CD4-positive, alpha-beta T cell (primary cell): Measurements from ENCODE around the gene SRRM5. TPM values are rescaled to one million over a fixed set of nuclear protein-coding genes. Genes with fewer than 3 reads are reported as not detected.
"Not testable (repeated sequence)": the region's sequence is repeated elsewhere in the genome, so short reads cannot be mapped to it uniquely, and the experiment has no call there.

Source experiments
- ATAC-seq: fragments of 200-7000 bp; cut with Tn5 transposase; one replicate; pipeline ENCODE4 v1.10.0; 2022; ENCODE audit warnings: mild to moderate bottlenecking; ENCODE audit not compliant: poor library complexity
- CTCF ChIA-PET: fragments of 350-600 bp; sonication (Branson Sonifier 250); formaldehyde crosslinking; loops from one replicate; lab custom pipeline; 2021; ENCODE audit warnings: antibody characterized with exemption, inconsistent platforms; lab: Charles Lee
- POLR2A ChIA-PET: fragments of 350-600 bp; sonication (Branson Sonifier 250); formaldehyde crosslinking; loops from one replicate; lab custom pipeline; 2021; ENCODE audit warnings: antibody characterized with exemption, inconsistent platforms; lab: Charles Lee
- DNase-seq, 14 experiments: peaks; one replicate each; pipeline ENCODE4 v3.0.0-alpha.2; 2013 to 2020; ENCODE audit warnings: mixed read lengths in 2 of 14
- H3K27ac ChIP-seq, 2 donors: one replicate each; pipeline versions ENCODE4 v1.5.1 to v1.7.0; 2013; ENCODE audit warnings: low read length in 2 of 2, low read depth in 1 of 2, mild to moderate bottlenecking in 1 of 2
- H3K27me3 ChIP-seq, 2 experiments: 1 replicate in 1 of 2; 2 replicates in 1 of 2; pipeline versions ENCODE4 v1.6.1 to v1.7.0; 2013; ENCODE audit warnings: low read length in 2 of 2, control low read depth in 1 of 2, mild to moderate bottlenecking in 1 of 2, moderate library complexity in 1 of 2; ENCODE audit not compliant: insufficient read depth in 2 of 2, control insufficient read depth in 1 of 2
- H3K36me3 ChIP-seq: one replicate; pipeline ENCODE4 v1.6.1; 2013; ENCODE audit warnings: low read length, control low read depth; ENCODE audit not compliant: insufficient read depth
- H3K4me1 ChIP-seq: one replicate; pipeline ENCODE4 v1.6.1; 2013; ENCODE audit warnings: low read length, control low read depth; ENCODE audit not compliant: insufficient read depth
- H3K4me3 ChIP-seq: one replicate; pipeline ENCODE4 v1.5.1; 2013; ENCODE audit warnings: mild to moderate bottlenecking, low read length, moderate library complexity
- H3K9me3 ChIP-seq, 2 experiments: 1 replicate in 1 of 2; 2 replicates in 1 of 2; pipeline versions ENCODE4 v1.6.1 to v1.7.0; 2013; ENCODE audit warnings: low read length in 2 of 2, mild to moderate bottlenecking in 2 of 2, control low read depth in 1 of 2, moderate library complexity in 1 of 2; ENCODE audit not compliant: control insufficient read depth in 1 of 2, insufficient read depth in 1 of 2
- H3K27ac Mint-ChIP-seq: one replicate; pipeline ENCODE4 v1.8.0; 2020; ENCODE audit warnings: mixed read lengths
- H3K27me3 Mint-ChIP-seq: one replicate; pipeline ENCODE4 v1.8.0; 2021; ENCODE audit warnings: mixed read lengths
- H3K36me3 Mint-ChIP-seq: one replicate; pipeline ENCODE4 v1.8.0; 2021; ENCODE audit warnings: low read depth, mixed read lengths
- H3K4me1 Mint-ChIP-seq: one replicate; pipeline ENCODE4 v1.8.0; 2021; ENCODE audit warnings: low read depth, mixed read lengths
- H3K4me3 Mint-ChIP-seq: one replicate; pipeline ENCODE4 v1.8.0; 2020; ENCODE audit warnings: mild to moderate bottlenecking, mixed read lengths
- H3K9me3 Mint-ChIP-seq: one replicate; pipeline ENCODE4 v1.8.0; 2020; ENCODE audit warnings: mixed read lengths
- CTCF ChIP-seq: fragments of 200-600 bp; IDR thresholded peaks from one replicate; pipeline ENCODE4 v1.8.0; 2022; ENCODE audit warnings: antibody characterized with exemption, mild to moderate bottlenecking
- intact Hi-C, 2 experiments: fragments of 100-400 bp; cut with DNase I in 1 of 2; cut with micrococcal nuclease in 1 of 2; formaldehyde crosslinking; loops; one replicate each; pipeline versions ENCODE4 v1.15.1 to v1.9.0; 2023 to 2025; cut with DNase I, micrococcal nuclease
- total RNA-seq, 174 experiments: library from RNA in 2 of 174; stranded (reverse) in 2 of 174; gene quantifications; one replicate each; pipeline ENCODE4 v1.2.3 and lab custom pipeline; 2021 to 2026

Gene SRRM5
- total RNA-seq, 2 experiments from 2014 or later: 0.25 to 0.56 TPM

DNA sequence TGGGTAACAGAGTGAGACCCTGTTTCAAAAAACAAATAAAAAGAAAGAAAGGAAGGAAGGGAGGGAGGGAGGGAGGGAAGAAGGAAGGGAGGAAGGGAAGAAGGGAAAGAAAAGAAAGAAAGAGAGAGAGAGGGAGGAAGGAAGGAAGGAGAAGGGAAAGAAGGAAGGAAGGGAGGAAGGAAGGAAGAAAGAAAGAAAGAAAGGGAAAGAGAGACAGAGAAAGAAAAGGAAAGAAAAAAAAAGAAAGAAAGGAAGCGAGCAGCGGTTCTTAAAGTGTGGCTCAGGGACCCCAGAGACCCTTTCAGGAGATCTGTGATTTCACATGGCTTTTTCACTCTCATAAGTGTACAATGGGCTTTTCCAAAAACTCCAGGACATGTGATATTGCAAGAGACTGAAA, 37.6 kb downstream of the SRRM5 start:
- CTCF ChIA-PET: no interaction called here
- H3K9me3 Mint-ChIP-seq: no peaks in the 10 kb centered on the region
- intact Hi-C loops: no loop called here

DNA sequence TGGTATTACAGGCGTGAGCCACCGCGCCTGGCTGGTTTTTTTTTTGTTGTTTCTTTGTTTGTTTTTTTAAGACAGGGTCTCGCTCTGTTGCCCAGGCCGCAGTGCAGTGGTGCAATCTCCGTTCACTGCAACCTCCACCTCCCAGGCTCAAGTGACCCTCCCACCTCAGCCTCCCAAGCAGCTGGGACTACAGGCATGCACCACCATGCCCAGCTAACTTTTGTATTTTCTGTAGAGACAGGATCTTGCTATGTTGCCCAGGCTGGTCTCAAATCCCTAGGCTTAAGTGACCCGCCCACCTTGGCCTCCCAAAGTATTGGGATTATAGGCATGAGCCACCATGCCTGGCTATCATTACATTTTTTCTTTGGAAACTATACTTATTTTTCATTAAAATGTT, 38.4 kb downstream of the SRRM5 start:
- H3K27ac Mint-ChIP-seq, H3K9me3 Mint-ChIP-seq, DNase-seq, H3K4me3 Mint-ChIP-seq, H3K27me3 ChIP-seq, H3K9me3 ChIP-seq, H3K4me1 Mint-ChIP-seq, H3K4me1 ChIP-seq, CTCF ChIA-PET, ATAC-seq, H3K27ac ChIP-seq, H3K27me3 Mint-ChIP-seq, H3K4me3 ChIP-seq: not testable (repeated sequence)
- H3K36me3 ChIP-seq: peaks cover 15% of the 10 kb centered on the region
- H3K36me3 Mint-ChIP-seq: peaks cover 45% of the 10 kb centered on the region
- intact Hi-C loops: loop anchor here in 1 of 2 experiments (2.0 to 5.0 kb wide), 3 partner anchors 38 to 93 kb away; partner anchors contain the start of genes IRGQ, SRRM5 and ZNF576
- POLR2A ChIA-PET: interaction anchor here (1.3 kb wide), 1 partner anchor 18 kb away, joined by 5 read pairs; no protein-coding TSS in a partner anchor

More for the DNA sequence above, 37.6 kb downstream of the SRRM5 start:
- TF ChIP-seq CTCF: no peak
- H3K4me1 Mint-ChIP-seq: no peaks in the 10 kb centered on the region
- no peak overlapping the region for H3K4me3 ChIP-seq
- no peaks in the 10 kb centered on the region for H3K9me3 ChIP-seq
- DNase-seq (no peak), ATAC-seq (no peak)
- no peaks in the 10 kb centered on the region for H3K4me1 ChIP-seq
- H3K27me3 Mint-ChIP-seq: no peaks in the 10 kb centered on the region
- H3K27ac Mint-ChIP-seq: no peak overlapping the region
- H3K36me3 ChIP-seq: peaks cover 12% of the 10 kb centered on the region
- POLR2A ChIA-PET: interaction anchor here (1.3 kb wide), 1 partner anchor 19 kb away, joined by 5 read pairs; no protein-coding TSS in a partner anchor
- H3K36me3 Mint-ChIP-seq: peaks cover 37% of the 10 kb centered on the region
- H3K4me3 Mint-ChIP-seq: no peak overlapping the region
- no peak overlapping the region for H3K27ac ChIP-seq
- H3K27me3 ChIP-seq: no peaks in the 10 kb centered on the region

DNA sequence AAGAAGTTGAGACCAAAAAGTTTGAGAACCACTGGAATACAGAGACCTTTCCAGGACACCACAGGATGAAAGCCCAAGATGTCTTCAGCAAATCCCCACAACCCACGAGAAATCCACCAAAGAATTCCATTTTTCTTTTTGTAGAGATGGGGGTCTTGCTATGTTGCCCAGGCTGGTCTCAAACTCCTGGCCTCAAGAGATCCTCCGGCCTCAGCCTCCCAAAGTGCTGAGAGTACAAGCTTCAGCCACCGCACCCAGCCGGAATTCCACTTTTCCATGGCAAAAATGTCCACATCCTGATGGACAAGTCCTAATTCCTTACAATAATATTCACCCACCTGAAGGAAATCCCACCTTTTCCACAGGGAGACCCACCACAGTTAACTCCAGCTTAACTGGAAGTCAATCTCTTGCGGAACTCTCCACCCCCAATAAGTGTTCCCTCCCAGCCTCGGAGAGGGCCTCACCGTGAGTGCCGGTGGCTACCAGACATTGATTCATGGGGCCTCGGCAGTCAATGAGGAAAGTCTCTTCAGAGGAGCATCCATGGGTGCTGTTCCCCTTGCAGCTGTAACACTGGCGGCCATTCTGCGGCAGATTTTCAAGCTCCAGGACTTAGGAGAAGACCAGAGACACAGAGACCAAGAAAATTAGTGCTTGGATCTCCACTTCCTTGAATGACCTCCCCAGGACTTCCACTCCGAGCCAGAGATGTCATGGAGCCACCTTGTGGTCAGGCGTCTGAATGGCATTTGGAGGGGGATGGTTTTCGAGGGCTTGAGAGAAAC, 40.1 kb downstream of the SRRM5 start:
- Histone ChIP-seq H3K36me3 (peaks cover 23% of the 10 kb centered on the region), H3K27me3 (no peaks in the 10 kb centered on the region), H3K4me3 (no peak overlapping the region), H3K9me3 (peaks cover 0 to 11% of the 10 kb centered on the region in 2 experiments), H3K4me1 (no peaks in the 10 kb centered on the region), H3K27ac (no peak overlapping the region)
- DNase-seq (peak in 8 of 14 experiments; percentile 5 to 72 (median 40)), ATAC-seq (peak; percentile 32)
- intact Hi-C loops: loop anchor here in 1 of 2 experiments (2.0 to 5.0 kb wide), 3 partner anchors 40 to 95 kb away; partner anchors contain the start of genes IRGQ, SRRM5 and ZNF576
- Mint-ChIP-seq H3K9me3 (no peaks in the 10 kb centered on the region), H3K27me3 (no peaks in the 10 kb centered on the region), H3K4me1 (no peaks in the 10 kb centered on the region), H3K36me3 (peaks cover 56% of the 10 kb centered on the region), H3K4me3 (no peak overlapping the region), H3K27ac (no peak overlapping the region)
- peak; percentile 58 for TF ChIP-seq CTCF
- ChIA-PET POLR2A (interaction anchor here (1.1 kb wide), 1 partner anchor 16 kb away, joined by 3 read pairs; no protein-coding TSS in a partner anchor), CTCF (interaction anchor here (0.6 to 1.0 kb wide), 2 partner anchors 10 to 47 kb away, joined by 3 read pairs; no protein-coding TSS in a partner anchor)
